Hindlimb muscle (tissue), 1 donor: ENCODE results near the gene PCGF2. TPM values are rescaled to one million over a fixed set of nuclear protein-coding genes. Genes with fewer than 3 reads are reported as not detected.
A peak's percentile ranks its signal among the peaks of the same experiment; 100 is the strongest.

Experiments
- DNase-seq: peaks from one replicate; pipeline ENCODE4 v3.0.0-alpha.2; 2013
- polyA plus RNA-seq: library from polyadenylated mRNA; unstranded; fragments of 120-200 nt; gene quantifications from one replicate; pipeline ENCODE4 v1.2.1, GENCODE V29; 2013; ENCODE audit not compliant: insufficient read length

The PCGF2 gene
- polyA plus RNA-seq, 1 donor = 32.7 TPM

- no peak for DNase-seq
These were observed 30.9 kb downstream of the PCGF2 start for GRCh38 chr17:38717139-38717745.

GRCh38 chr17:38716368-38717005, 31.6 kb downstream of the PCGF2 start:
- DNase-seq = no peak

GRCh38 chr17:38715216-38715943, 32.8 kb downstream of the PCGF2 start:
- DNase-seq = no peak

GRCh38 chr17:38713456-38714075, 34.6 kb downstream of the PCGF2 start:
- DNase-seq = no peak

- DNase-seq = no peak
These were observed 35.5 kb downstream of the PCGF2 start for GRCh38 chr17:38712593-38712992.

GRCh38 chr17:38711792-38712571, 36.2 kb downstream of the PCGF2 start:
- no peak for DNase-seq

- DNase-seq = no peak
These were observed 37.2 kb downstream of the PCGF2 start for GRCh38 chr17:38710985-38711384.

- no peak for DNase-seq
These were observed 37.6 kb downstream of the PCGF2 start for GRCh38 chr17:38710604-38710962.

GRCh38 chr17:38709864-38710603, 38.1 kb downstream of the PCGF2 start:
- DNase-seq = no peak

GRCh38 chr17:38709104-38709820, 38.9 kb downstream of the PCGF2 start:
- no peak for DNase-seq

GRCh38 chr17:38707678-38708351, 40.3 kb downstream of the PCGF2 start:
- no peak for DNase-seq

- DNase-seq = no peak
These were observed 41.5 kb downstream of the PCGF2 start for GRCh38 chr17:38706505-38707216.

- DNase-seq = peak; percentile 51
These were observed 42.2 kb downstream of the PCGF2 start for GRCh38 chr17:38705803-38706504.

GRCh38 chr17:38705523-38705802, 42.7 kb downstream of the PCGF2 start:
- no peak for DNase-seq

- peak; percentile 84 for DNase-seq
These were observed 43.3 kb downstream of the PCGF2 start, which contains the start of gene MLLT6 for GRCh38 chr17:38704606-38705522. Gene MLLT6 (plus strand): TSS chr17:38705273. CDS start chr17:38705633, 360 bp downstream.

- peak; percentile 49 for DNase-seq
These were observed 44.2 kb downstream of the PCGF2 start for GRCh38 chr17:38703742-38704605.
